ENCODE measurements around the gene METTL15. TPM values are rescaled to one million over a fixed set of nuclear protein-coding genes. Genes with fewer than 3 reads are reported as not detected.

Gene METTL15, protein sequence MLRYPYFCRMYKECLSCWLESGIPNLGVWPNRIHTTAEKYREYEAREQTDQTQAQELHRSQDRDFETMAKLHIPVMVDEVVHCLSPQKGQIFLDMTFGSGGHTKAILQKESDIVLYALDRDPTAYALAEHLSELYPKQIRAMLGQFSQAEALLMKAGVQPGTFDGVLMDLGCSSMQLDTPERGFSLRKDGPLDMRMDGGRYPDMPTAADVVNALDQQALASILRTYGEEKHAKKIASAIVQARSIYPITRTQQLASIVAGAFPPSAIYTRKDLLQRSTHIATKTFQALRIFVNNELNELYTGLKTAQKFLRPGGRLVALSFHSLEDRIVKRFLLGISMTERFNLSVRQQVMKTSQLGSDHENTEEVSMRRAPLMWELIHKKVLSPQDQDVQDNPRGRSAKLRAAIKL
- total RNA-seq (2021; fragmentation: NEBNext Ultra II Directional; extraction: Animal tissue kit (Norgen Biotek cat#: 25700)) (10.5 and 11.1 TPM in 2 replicates), polyA plus RNA-seq (2011; rRNA removed) (3.5 and 5.4 TPM in 2 replicates), polyA minus RNA-seq (2011; rRNA and poly(A)+ RNA removed) (21.2 and 25.7 TPM in 2 replicates)
- polyA plus RNA-seq (2011; cell fraction: cytosol; rRNA removed) = 5.1 TPM
- polyA plus RNA-seq (2011; cell fraction: nucleus; rRNA removed) = 4.7 TPM
- 4.4 to 8.9 TPM (median 6.6 TPM) in 4 replicates for polyA plus RNA-seq (2012, experiment 1 of 2)
- polyA plus RNA-seq (2012, experiment 2 of 2) = 0.45 TPM
- 7.0 TPM for polyA plus RNA-seq (2013, experiment 1 of 2)
- polyA plus RNA-seq (2013, experiment 2 of 2) = 6.6 TPM
- polyA minus RNA-seq (2011; cell fraction: cytosol; rRNA and poly(A)+ RNA removed) = 10.6 TPM
- polyA minus RNA-seq (2011; cell fraction: nucleus; rRNA and poly(A)+ RNA removed) = 51.2 TPM
- long read RNA-seq, experiment 1, partial matches to known transcripts = 2 of 8 reads
- long read RNA-seq, experiment 1, other reads (novel, unspliced or antisense) = 6 of 8 reads
- long read RNA-seq, experiment 2, partial matches to known transcripts = 7 of 13 reads
- long read RNA-seq, experiment 2, other reads (novel, unspliced or antisense) = 6 of 13 reads

DNA sequence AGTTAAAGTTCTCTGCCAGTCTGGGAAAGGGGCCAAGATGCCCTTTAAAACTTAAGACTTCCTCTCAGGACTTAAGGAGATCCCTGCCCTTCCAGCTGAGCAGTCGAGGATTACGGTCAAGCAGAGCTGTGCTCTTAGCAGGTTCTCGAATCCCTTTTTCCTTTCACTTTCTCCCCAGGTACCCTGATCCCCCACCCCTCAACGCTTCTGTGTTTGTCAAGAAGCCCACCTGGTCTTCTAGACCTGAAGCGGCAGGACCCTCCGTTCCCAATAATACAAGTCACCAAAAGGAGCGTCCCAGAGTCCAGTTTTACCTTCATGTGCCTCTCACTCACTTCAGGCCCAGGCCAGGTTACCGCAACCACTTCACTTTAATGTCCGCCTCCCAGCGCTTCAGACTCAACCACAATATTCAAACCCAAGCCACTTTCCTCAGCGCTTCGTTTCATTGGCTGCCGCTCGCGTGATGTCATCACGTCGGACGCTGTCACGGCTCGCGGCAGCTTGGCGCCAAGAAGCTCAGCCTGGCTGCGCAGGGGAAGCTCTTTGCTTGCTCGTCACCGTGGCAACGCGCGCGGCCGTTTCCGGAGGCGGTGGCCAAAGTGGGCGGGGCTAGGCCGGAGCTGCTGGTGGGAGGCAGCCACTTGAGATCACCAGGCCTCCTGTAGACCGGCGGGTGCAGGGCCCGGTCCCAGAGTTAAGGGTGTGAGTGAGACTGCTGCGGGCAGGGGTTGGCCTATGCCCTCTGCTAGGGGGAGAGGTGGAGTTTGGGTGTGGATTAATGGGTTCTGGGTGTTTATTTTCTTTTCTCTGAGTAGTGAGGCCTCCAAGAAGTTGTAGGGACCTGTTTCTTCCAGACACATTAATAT, at the start of gene METTL15, which contains the start of gene KIF18A:
Gene METTL15, plus strand, starts transcription at position 639 of the 869 bp plus-strand sequence. CDS start 4,947 bp downstream, outside the sequence.
Gene KIF18A, minus strand, starts transcription at position 407 of the 869 bp plus-strand sequence. CDS start 10,209 bp downstream, outside the sequence.
- Histone ChIP-seq H3K9me3 (ENCODE audit: insufficient read depth in 2 of 2, low read depth in 1 of 2, low read length in 1 of 2) (no peaks in the 10 kb centered on the region), H2BK12ac (ENCODE audit: low read depth, low read length) (no peak within 1 kb of the TSS), H3K79me2 (ENCODE audit: control insufficient read depth in 1 of 2, insufficient read depth in 2 of 2, low read length in 2 of 2) (peaks cover 5 to 80% of the 10 kb centered on the region in 2 experiments; a peak in 3 of 4 replicates), H3K4me1 (replicated peaks in 1 of 4; ENCODE audit: control insufficient read depth in 3 of 4, insufficient read depth in 4 of 4, low read length in 3 of 4) (peaks cover 0 to 9% (median under 1%) of the 10 kb centered on the region in 4 experiments; a peak in 1 of 7 replicates), H4K20me1 (replicated peaks in 1 of 2; ENCODE audit: control insufficient read depth in 1 of 2, insufficient read depth in 2 of 2, low read length in 2 of 2) (no peaks in the 10 kb centered on the region), H3K4me2 (ENCODE audit: insufficient read depth in 1 of 2, low read depth in 2 of 2, low read length in 2 of 2) (peak within 1 kb of the TSS; percentile 77 to 85), H3K23me2 (ENCODE audit: low read depth, low read length) (0 out of 2 replicates have a peak, but pooled peaks cover 4% of the 10 kb centered on the region), H2BK20ac (ENCODE audit: low read length) (no peak within 1 kb of the TSS), H3K79me1 (ENCODE audit: low read depth, low read length) (no peaks in the 10 kb centered on the region; the same call in 1 of the 2 replicates), H3K4ac (replicated peaks; ENCODE audit: insufficient read length, low read depth, low read length) (no peak within 1 kb of the TSS), H3K27ac (ENCODE audit: low read depth, low read length) (peak within 1 kb of the TSS; percentile 80), H2BK120ac (replicated peaks; ENCODE audit: low read depth, low read length) (no peak within 1 kb of the TSS), H4K91ac (replicated peaks; ENCODE audit: insufficient read length, low read length) (no peak within 1 kb of the TSS), H3K4me3 (ENCODE audit: extremely low read depth in 1 of 4, insufficient read depth in 2 of 4, low read depth in 3 of 4, low read length in 4 of 4) (peak within 1 kb of the TSS; percentile 77 to 83 (median 77)), H2AK5ac (ENCODE audit: low read depth, low read length) (no peak within 1 kb of the TSS), H3K27me3 (replicated peaks in 1 of 4; ENCODE audit: control insufficient read depth in 3 of 4, extremely low read depth in 1 of 4, insufficient read depth in 3 of 4, low read length in 3 of 4) (no peaks in the 10 kb centered on the region), H4K8ac (ENCODE audit: extremely low read depth, insufficient read depth, low read length) (0 out of 2 replicates have a peak within 1 kb of the TSS, but pooled peaks have one; percentile 54), H3K9ac (replicated peaks in 1 of 4; ENCODE audit: extremely low read depth in 1 of 4, low read depth in 3 of 4, low read length in 3 of 4) (peak within 1 kb of the TSS; percentile 62 to 73 (median 70)), H2BK5ac (ENCODE audit: low read depth, low read length) (peak within 1 kb of the TSS; percentile 57; the same call in 1 of the 2 replicates), H2BK15ac (ENCODE audit: low read length) (no peak within 1 kb of the TSS), H3K18ac (ENCODE audit: extremely low read depth, low read length) (no peak within 1 kb of the TSS; the same call in 1 of the 2 replicates), H3K36me3 (ENCODE audit: control insufficient read depth in 2 of 4, insufficient read depth in 4 of 4, low read length in 3 of 4) (no peaks in the 10 kb centered on the region; a peak in 1 of 8 replicates), H3K23ac (ENCODE audit: insufficient read length) (no peak within 1 kb of the TSS), H3K14ac (ENCODE audit: insufficient read length) (no peak within 1 kb of the TSS), H3K56ac (replicated peaks; ENCODE audit: insufficient read length, low read depth, low read length) (peak within 1 kb of the TSS; percentile 17), H2AFZ (ENCODE audit: low read length) (peak within 1 kb of the TSS; percentile 78; the same call in 1 of the 2 replicates), H4K5ac (ENCODE audit: insufficient read length, low read depth, low read length) (peak within 1 kb of the TSS; percentile 28)
- POLR2A ChIA-PET (ENCODE audit: partially characterized antibody) = interaction anchor here (0.8 to 2.0 kb wide), 5 partner anchors 24 to 472 kb away, joined by 3 to 6 read pairs (median 4); no protein-coding TSS in a partner anchor
- 2% methylated on average over 38 of the region's 38 CpGs; no CpG with 5 or more reads in 1 of the 2 experiments for WGBS, 2 experiments (ENCODE audit: extremely low coverage in 1 of 2, insufficient coverage in 1 of 2, insufficient read length in 1 of 2, insufficient replicate concordance in 2 of 2, low coverage in 1 of 2, low lambda C conversion rate in 2 of 2, missing lambda C conversion rate in 1 of 2)
- FAIRE-seq = peak; percentile 86
- peak; percentile 98 to 99 for DNase-seq (ENCODE audit: low read depth in 1 of 2, low spot score in 2 of 2)
- CTCF ChIA-PET (ENCODE audit: partially characterized antibody) = interaction anchor here (0.6 to 1.6 kb wide), 3 partner anchors 159 to 413 kb away, joined by 3 to 4 read pairs (median 4); no protein-coding TSS in a partner anchor
- TF ChIP-seq RFX5 (IDR thresholded peaks at IDR 0.05; ENCODE audit: borderline replicate concordance, low read depth, low read length) (no peak), SP1 (IDR thresholded peaks at IDR 0.05; ENCODE audit: low read depth, low read length) (no peak; the same call in 1 of the 2 replicates), HDAC6 (IDR thresholded peaks at IDR 0.05; ENCODE audit: low read depth, low read length) (no peak), HDAC2 (IDR thresholded peaks at IDR 0.05; ENCODE audit: borderline replicate concordance in 1 of 2, low read depth in 2 of 2, low read length in 2 of 2) (no peak)
